SK-N-SH (cell line): ENCODE measurements around the gene PLLP. TPM values are rescaled to one million over a fixed set of nuclear protein-coding genes. Genes with fewer than 3 reads are reported as not detected.

ENCODE experiments used
- CTCF ChIA-PET: fragments of 300-600, 350-600 bp; formaldehyde crosslinking; extraction: SDS; loops from one replicate; lab custom pipeline; 2021; lab: Yijun Ruan, JAX
- POLR2A ChIA-PET: fragments of 350-600 bp; sonication (Branson Sonifier 250); formaldehyde crosslinking; extraction: SDS; loops from one replicate; lab custom pipeline; 2020; ENCODE audit warnings: antibody characterized with exemption, inconsistent platforms; lab: Yijun Ruan, JAX
- DNase-seq: peaks from one replicate; pipeline ENCODE4 v3.0.0; 2012
- H2AFZ ChIP-seq: fragments of 200-600 bp; sonication (generic); 2 replicates; pipeline ENCODE4 v1.8.1; 2016; ENCODE audit warnings: antibody characterized with exemption, mild to moderate bottlenecking, low read depth
- H3F3A ChIP-seq: fragments of 200-600 bp; sonication (generic); replicated peaks from 2 replicates; pipeline ENCODE3; 2016; ENCODE audit warnings: antibody characterized with exemption, mild to moderate bottlenecking; ENCODE audit not compliant: insufficient read depth
- H3K27ac ChIP-seq, 2 experiments: fragments of 200-500 bp in 1 of 2; fragments of 200-600 bp in 1 of 2; sonication (Bioruptor generic) in 1 of 2; sonication (generic), shearing (Covaris generic) in 1 of 2; 2 replicates each; pipeline versions ENCODE4 v1.5.1 to v1.6.1; 2014 to 2016; ENCODE audit warnings: low read depth in 2 of 2, inconsistent platforms in 1 of 2, low read length in 1 of 2, mild to moderate bottlenecking in 1 of 2, mixed read lengths in 1 of 2
- H3K27me3 ChIP-seq: fragments of 200-600 bp; sonication (generic), shearing (Covaris generic); 2 replicates; pipeline ENCODE4 v1.6.1; 2016; ENCODE audit warnings: mixed run types; ENCODE audit not compliant: insufficient read depth
- H3K36me3 ChIP-seq, 2 experiments: fragments of 200-500 bp in 1 of 2; fragments of 200-600 bp in 1 of 2; sonication (Bioruptor generic) in 1 of 2; sonication (generic) in 1 of 2; replicated peaks in 1 of 2; 2 replicates each; pipeline versions ENCODE3 to v1.5.1; 2014 to 2016; ENCODE audit warnings: low read length in 1 of 2, mild to moderate bottlenecking in 1 of 2; ENCODE audit not compliant: insufficient read depth in 2 of 2, control insufficient read depth in 1 of 2
- H3K4me1 ChIP-seq, 2 experiments: fragments of 200-500 bp in 1 of 2; fragments of 200-600 bp in 1 of 2; sonication (Bioruptor generic) in 1 of 2; sonication (generic), shearing (Covaris generic) in 1 of 2; 2 replicates each; pipeline versions ENCODE4 v1.5.1 to v1.6.1; 2014 to 2016; ENCODE audit warnings: low read depth in 1 of 2, low read length in 1 of 2, mixed run types in 1 of 2; ENCODE audit not compliant: insufficient read depth in 2 of 2, control insufficient read depth in 1 of 2
- H3K4me2 ChIP-seq: fragments of 200-600 bp; sonication (generic), shearing (Covaris generic); 2 replicates; pipeline ENCODE4 v1.6.1; 2017; ENCODE audit warnings: mixed run types
- H3K4me3 ChIP-seq, 2 experiments: fragments of 200-500 bp in 1 of 2; fragments of 200-600 bp in 1 of 2; sonication (Bioruptor generic) in 1 of 2; sonication (generic), shearing (Covaris generic) in 1 of 2; 2 replicates each; pipeline versions ENCODE4 v1.5.1 to v1.8.1; 2014 to 2016; ENCODE audit warnings: low read depth in 2 of 2, inconsistent platforms in 1 of 2, low read length in 1 of 2, mild to moderate bottlenecking in 1 of 2, mixed read lengths in 1 of 2, moderate library complexity in 1 of 2
- H3K79me2 ChIP-seq: fragments of 200-600 bp; sonication (generic); 2 replicates; pipeline ENCODE4 v1.8.1; 2017; ENCODE audit warnings: mild to moderate bottlenecking; ENCODE audit not compliant: insufficient read depth
- H3K9ac ChIP-seq: fragments of 200-600 bp; sonication (generic); 2 replicates; pipeline ENCODE4 v1.6.1; 2017; ENCODE audit warnings: mixed run types
- H3K9me2 ChIP-seq: fragments of 200-600 bp; sonication (generic); 2 replicates; pipeline ENCODE4 v1.6.1; 2017; ENCODE audit warnings: mixed run types
- H3K9me3 ChIP-seq: fragments of 200-600 bp; sonication (generic); 2 replicates; pipeline ENCODE4 v1.6.1; 2017; ENCODE audit warnings: mixed run types, mild to moderate bottlenecking, moderate library complexity
- H4K20me1 ChIP-seq: fragments of 200-600 bp; sonication (generic); 2 replicates; pipeline ENCODE4 v1.6.1; 2017; ENCODE audit warnings: mild to moderate bottlenecking, mixed run types; ENCODE audit not compliant: insufficient read depth
- CHD2 ChIP-seq: fragments of 150-350 bp; IDR thresholded peaks from 2 replicates; pipeline ENCODE4 v1.6.1; 2018; ENCODE audit warnings: low read length; ENCODE audit not compliant: partially characterized antibody
- ELF1 ChIP-seq: IDR thresholded peaks from 2 replicates; pipeline ENCODE4 v1.4.0; 2012
- EP300 ChIP-seq, 2 experiments: IDR thresholded peaks; 2 replicates each; pipeline versions ENCODE4 v1.4.0 to v1.6.1; 2012; ENCODE audit warnings: borderline replicate concordance in 1 of 2, low read depth in 1 of 2, low read length in 1 of 2
- FOSL2 ChIP-seq: IDR thresholded peaks from 2 replicates; pipeline ENCODE4 v1.4.0; 2012; ENCODE audit warnings: low read depth, mild to moderate bottlenecking, moderate library complexity, borderline replicate concordance
- FOXJ3 ChIP-seq: sonication (generic); formaldehyde crosslinking; IDR thresholded peaks from 2 replicates; pipeline ENCODE4 v1.5.1; 2020; ENCODE audit warnings: mild to moderate bottlenecking, missing genetic modification reagents
- FOXM1 ChIP-seq: IDR thresholded peaks from 2 replicates; pipeline ENCODE4 v1.4.0; 2012; ENCODE audit warnings: low read depth, mild to moderate bottlenecking
- GABPA ChIP-seq: IDR thresholded peaks from 2 replicates; pipeline ENCODE4 v1.4.0; 2012; ENCODE audit warnings: low read depth, mild to moderate bottlenecking
- GATA2 ChIP-seq: sonication (generic); formaldehyde crosslinking; IDR thresholded peaks from 2 replicates; pipeline ENCODE4 v1.5.0; 2020; ENCODE audit warnings: mild to moderate bottlenecking, missing genetic modification reagents
- JUND ChIP-seq: IDR thresholded peaks from 2 replicates; pipeline ENCODE4 v1.4.0; 2012
- MEF2A ChIP-seq: IDR thresholded peaks from 2 replicates; pipeline ENCODE4 v1.4.0; 2012; ENCODE audit warnings: low read depth, borderline replicate concordance
- MXI1 ChIP-seq: IDR thresholded peaks from 2 replicates; pipeline ENCODE4 v1.6.1; 2012; ENCODE audit warnings: mild to moderate bottlenecking, low read depth, low read length, improper control_type of control experiment
- NFIC ChIP-seq: IDR thresholded peaks from 2 replicates; pipeline ENCODE4 v1.4.0; 2012; ENCODE audit warnings: borderline replicate concordance
- POLR2AphosphoS5 ChIP-seq: IDR thresholded peaks from 2 replicates; pipeline ENCODE4 v1.6.1; 2012; ENCODE audit warnings: low read depth, low read length
- RAD21 ChIP-seq: IDR thresholded peaks from 2 replicates; pipeline ENCODE4 v1.6.1; 2012; ENCODE audit warnings: mild to moderate bottlenecking, low read length
- RCOR1 ChIP-seq: fragments of 150-350 bp; IDR thresholded peaks from 2 replicates; pipeline ENCODE4 v1.6.1; 2017; ENCODE audit warnings: antibody characterized with exemption, low read length
- RFX5 ChIP-seq: IDR thresholded peaks from 2 replicates; pipeline ENCODE4 v1.6.1; 2012; ENCODE audit warnings: mild to moderate bottlenecking, improper control_type of control experiment, low read length
- RXRA ChIP-seq: IDR thresholded peaks from 2 replicates; pipeline ENCODE4 v1.4.0; 2012; ENCODE audit warnings: low read depth, mild to moderate bottlenecking, borderline replicate concordance
- SIN3A ChIP-seq: IDR thresholded peaks from 2 replicates; pipeline ENCODE4 v1.6.1; 2012; ENCODE audit warnings: low read depth, mild to moderate bottlenecking, low read length, moderate library complexity, borderline replicate concordance
- TAF1 ChIP-seq: IDR thresholded peaks from 2 replicates; pipeline ENCODE4 v1.6.1; 2012; ENCODE audit warnings: low read depth, mild to moderate bottlenecking, low read length, moderate library complexity, borderline replicate concordance
- TCF12 ChIP-seq: IDR thresholded peaks from 2 replicates; pipeline ENCODE4 v1.4.0; 2012
- TEAD4 ChIP-seq: IDR thresholded peaks from 2 replicates; pipeline ENCODE4 v1.4.0; 2012; ENCODE audit warnings: mild to moderate bottlenecking, borderline replicate concordance; ENCODE audit not compliant: insufficient read depth
- YY1 ChIP-seq: IDR thresholded peaks from 2 replicates; pipeline ENCODE4 v1.4.0; 2012; ENCODE audit warnings: low read depth, mild to moderate bottlenecking
- WGBS: methylation state at CpG from one replicate; pipeline ENCODE4 v1.1.6; 2017; ENCODE audit warnings: low lambda C conversion rate; 5-methylcytosine and 5-hydroxymethylcytosine counted together
- polyA plus RNA-seq, 3 experiments: library from polyadenylated mRNA; depleted of rRNA; stranded (reverse); fragments of >200 nt; gene quantifications; 2 replicates each; pipeline ENCODE4 v1.2.3, GENCODE V29; 2012
- TF ChIP-seq, protein P1 (sequence below): fragments of 200-600 bp; sonication (generic); IDR thresholded peaks from 2 replicates; pipeline ENCODE4 v1.6.1; 2017; ENCODE audit warnings: antibody characterized with exemption, mild to moderate bottlenecking, moderate library complexity
- TF ChIP-seq, protein P2 (sequence below): IDR thresholded peaks from 2 replicates; pipeline ENCODE4; 2012
- TF ChIP-seq, protein P3 (sequence below): fragments of 150-350 bp; IDR thresholded peaks from 2 replicates; pipeline ENCODE4 v1.6.1; 2017; ENCODE audit warnings: antibody characterized with exemption, low read length, low read depth, borderline replicate concordance
- TF ChIP-seq, protein P4 (sequence below): IDR thresholded peaks from 2 replicates; pipeline ENCODE4 v1.6.1; 2012; ENCODE audit warnings: mild to moderate bottlenecking, low read depth, low read length, moderate library complexity

Gene PLLP
- polyA plus RNA-seq, 1 of the 3 experiments (the other 2 are of a cell fraction) = 1.3 TPM

DNA sequence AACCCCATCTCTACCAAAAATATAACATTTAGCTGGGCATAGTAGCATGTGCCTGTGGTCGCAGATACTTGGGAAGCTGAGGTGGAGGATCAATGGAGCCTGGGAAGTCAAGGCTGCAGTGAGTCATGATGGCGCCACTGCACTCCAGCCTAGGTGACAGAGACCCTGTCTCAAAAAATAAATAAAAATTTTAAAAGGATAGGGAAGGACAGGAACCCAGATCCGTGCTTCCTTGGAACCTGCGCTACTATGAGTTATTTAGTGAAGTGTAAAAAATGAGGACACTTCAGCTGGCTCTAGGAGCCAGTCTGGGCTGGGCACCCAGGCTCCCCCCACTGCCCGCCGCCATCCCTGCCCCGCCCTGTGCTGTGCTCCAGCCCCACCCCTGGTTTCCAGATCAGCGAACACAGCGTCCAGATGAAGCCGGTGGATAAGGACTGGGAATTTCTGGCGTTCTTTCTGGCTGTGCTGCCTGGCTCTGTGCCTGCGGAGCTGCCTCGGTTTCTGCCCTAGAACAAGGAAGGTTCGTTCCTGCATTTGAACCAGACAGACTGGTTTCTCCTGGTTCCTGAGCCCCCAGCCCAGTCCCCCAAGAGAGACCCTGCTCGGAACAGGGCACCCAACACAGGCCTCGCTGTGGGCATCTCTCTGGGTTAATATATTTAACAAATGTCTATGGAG lies 18.5 kb downstream of the PLLP start:
- TF ChIP-seq RCOR1 (peak; percentile 58; the same call in 1 of the 2 replicates), ELF1 (no peak), RFX5 (no peak), RXRA (no peak), TAF1 (no peak), CHD2 (no peak), MEF2A (no peak), RAD21 (0 out of 2 replicates have a peak, but pooled peaks have one; percentile 19), NFIC (peak; percentile 39; the same call in 1 of the 2 replicates), FOSL2 (no peak), MXI1 (no peak; the same call in 1 of the 2 replicates), GATA2 (peak; percentile 85), SIN3A (no peak), TCF12 (no peak), FOXM1 (no peak), POLR2AphosphoS5 (no peak), YY1 (no peak), JUND (no peak), FOXJ3 (CRISPR knock-in tag) (no peak), EP300 (IDR thresholded peaks at IDR 0.05; ENCODE audit: borderline replicate concordance in 1 of 2, low read depth in 1 of 2, low read length in 1 of 2) (peak in 1 of 2 experiments; percentile 30; a peak in 1 of 4 replicates), GABPA (no peak), TEAD4 (no peak)
- TF ChIP-seq, protein P1, sequence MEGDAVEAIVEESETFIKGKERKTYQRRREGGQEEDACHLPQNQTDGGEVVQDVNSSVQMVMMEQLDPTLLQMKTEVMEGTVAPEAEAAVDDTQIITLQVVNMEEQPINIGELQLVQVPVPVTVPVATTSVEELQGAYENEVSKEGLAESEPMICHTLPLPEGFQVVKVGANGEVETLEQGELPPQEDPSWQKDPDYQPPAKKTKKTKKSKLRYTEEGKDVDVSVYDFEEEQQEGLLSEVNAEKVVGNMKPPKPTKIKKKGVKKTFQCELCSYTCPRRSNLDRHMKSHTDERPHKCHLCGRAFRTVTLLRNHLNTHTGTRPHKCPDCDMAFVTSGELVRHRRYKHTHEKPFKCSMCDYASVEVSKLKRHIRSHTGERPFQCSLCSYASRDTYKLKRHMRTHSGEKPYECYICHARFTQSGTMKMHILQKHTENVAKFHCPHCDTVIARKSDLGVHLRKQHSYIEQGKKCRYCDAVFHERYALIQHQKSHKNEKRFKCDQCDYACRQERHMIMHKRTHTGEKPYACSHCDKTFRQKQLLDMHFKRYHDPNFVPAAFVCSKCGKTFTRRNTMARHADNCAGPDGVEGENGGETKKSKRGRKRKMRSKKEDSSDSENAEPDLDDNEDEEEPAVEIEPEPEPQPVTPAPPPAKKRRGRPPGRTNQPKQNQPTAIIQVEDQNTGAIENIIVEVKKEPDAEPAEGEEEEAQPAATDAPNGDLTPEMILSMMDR = no peak
- TF ChIP-seq, protein P2, sequence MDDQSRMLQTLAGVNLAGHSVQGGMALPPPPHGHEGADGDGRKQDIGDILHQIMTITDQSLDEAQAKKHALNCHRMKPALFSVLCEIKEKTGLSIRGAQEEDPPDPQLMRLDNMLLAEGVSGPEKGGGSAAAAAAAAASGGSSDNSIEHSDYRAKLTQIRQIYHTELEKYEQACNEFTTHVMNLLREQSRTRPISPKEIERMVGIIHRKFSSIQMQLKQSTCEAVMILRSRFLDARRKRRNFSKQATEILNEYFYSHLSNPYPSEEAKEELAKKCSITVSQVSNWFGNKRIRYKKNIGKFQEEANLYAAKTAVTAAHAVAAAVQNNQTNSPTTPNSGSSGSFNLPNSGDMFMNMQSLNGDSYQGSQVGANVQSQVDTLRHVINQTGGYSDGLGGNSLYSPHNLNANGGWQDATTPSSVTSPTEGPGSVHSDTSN = no peak
- TF ChIP-seq, protein P3, sequence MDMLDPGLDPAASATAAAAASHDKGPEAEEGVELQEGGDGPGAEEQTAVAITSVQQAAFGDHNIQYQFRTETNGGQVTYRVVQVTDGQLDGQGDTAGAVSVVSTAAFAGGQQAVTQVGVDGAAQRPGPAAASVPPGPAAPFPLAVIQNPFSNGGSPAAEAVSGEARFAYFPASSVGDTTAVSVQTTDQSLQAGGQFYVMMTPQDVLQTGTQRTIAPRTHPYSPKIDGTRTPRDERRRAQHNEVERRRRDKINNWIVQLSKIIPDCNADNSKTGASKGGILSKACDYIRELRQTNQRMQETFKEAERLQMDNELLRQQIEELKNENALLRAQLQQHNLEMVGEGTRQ = no peak
- TF ChIP-seq, protein P4, sequence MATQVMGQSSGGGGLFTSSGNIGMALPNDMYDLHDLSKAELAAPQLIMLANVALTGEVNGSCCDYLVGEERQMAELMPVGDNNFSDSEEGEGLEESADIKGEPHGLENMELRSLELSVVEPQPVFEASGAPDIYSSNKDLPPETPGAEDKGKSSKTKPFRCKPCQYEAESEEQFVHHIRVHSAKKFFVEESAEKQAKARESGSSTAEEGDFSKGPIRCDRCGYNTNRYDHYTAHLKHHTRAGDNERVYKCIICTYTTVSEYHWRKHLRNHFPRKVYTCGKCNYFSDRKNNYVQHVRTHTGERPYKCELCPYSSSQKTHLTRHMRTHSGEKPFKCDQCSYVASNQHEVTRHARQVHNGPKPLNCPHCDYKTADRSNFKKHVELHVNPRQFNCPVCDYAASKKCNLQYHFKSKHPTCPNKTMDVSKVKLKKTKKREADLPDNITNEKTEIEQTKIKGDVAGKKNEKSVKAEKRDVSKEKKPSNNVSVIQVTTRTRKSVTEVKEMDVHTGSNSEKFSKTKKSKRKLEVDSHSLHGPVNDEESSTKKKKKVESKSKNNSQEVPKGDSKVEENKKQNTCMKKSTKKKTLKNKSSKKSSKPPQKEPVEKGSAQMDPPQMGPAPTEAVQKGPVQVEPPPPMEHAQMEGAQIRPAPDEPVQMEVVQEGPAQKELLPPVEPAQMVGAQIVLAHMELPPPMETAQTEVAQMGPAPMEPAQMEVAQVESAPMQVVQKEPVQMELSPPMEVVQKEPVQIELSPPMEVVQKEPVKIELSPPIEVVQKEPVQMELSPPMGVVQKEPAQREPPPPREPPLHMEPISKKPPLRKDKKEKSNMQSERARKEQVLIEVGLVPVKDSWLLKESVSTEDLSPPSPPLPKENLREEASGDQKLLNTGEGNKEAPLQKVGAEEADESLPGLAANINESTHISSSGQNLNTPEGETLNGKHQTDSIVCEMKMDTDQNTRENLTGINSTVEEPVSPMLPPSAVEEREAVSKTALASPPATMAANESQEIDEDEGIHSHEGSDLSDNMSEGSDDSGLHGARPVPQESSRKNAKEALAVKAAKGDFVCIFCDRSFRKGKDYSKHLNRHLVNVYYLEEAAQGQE = no peak
- Histone ChIP-seq H3F3A (no peaks in the 10 kb centered on the region), H3K4me1 (peaks cover 0 to 41% of the 10 kb centered on the region in 2 experiments; a peak in 2 of 4 replicates), H3K9me3 (no peaks in the 10 kb centered on the region), H3K4me2 (peak overlapping the region; percentile 52; the same call in 1 of the 2 replicates), H3K9me2 (no peaks in the 10 kb centered on the region), H3K9ac (peak overlapping the region; percentile 22; the same call in 1 of the 2 replicates), H3K36me3 (no peaks in the 10 kb centered on the region), H4K20me1 (no peaks in the 10 kb centered on the region), H3K27ac (peak overlapping the region in 1 of 2 experiments; percentile 57; a peak in 1 of 4 replicates), H3K4me3 (peak overlapping the region in 1 of 2 experiments; percentile 25; a peak in 1 of 4 replicates), H3K27me3 (no peaks in the 10 kb centered on the region), H2AFZ (peak overlapping the region; percentile 71), H3K79me2 (no peaks in the 10 kb centered on the region)
- POLR2A ChIA-PET = interaction anchor here (0.7 to 1.4 kb wide), 2 partner anchors 21 to 196 kb away, joined by 3 to 4 read pairs; partner anchors contain the start of genes ARL2BP and POLR2C
- 48% methylated on average over 10 of the region's 16 CpGs for WGBS
- CTCF ChIA-PET = interaction anchor here (0.8 to 1.7 kb wide), 4 partner anchors 34 to 181 kb away, joined by 3 to 6 read pairs (median 3); no protein-coding TSS in a partner anchor
- peak; percentile 91 for DNase-seq
